Upper lobe of right lung (tissue), 1 donor: ENCODE measurements around the gene A1BG. TPM values are rescaled to one million over a fixed set of nuclear protein-coding genes. Genes with fewer than 3 reads are reported as not detected.

ENCODE experiments used
- ATAC-seq: fragments of 200-7000 bp; cut with Tn5 transposase; one replicate; pipeline ENCODE4 v1.9.1; 2020; ENCODE audit warnings: mild to moderate bottlenecking, moderate library complexity
- DNase-seq: peaks from one replicate; pipeline ENCODE4 v3.0.0-alpha.2; 2020
- H3K27ac ChIP-seq: fragments of 200-600 bp; one replicate; pipeline ENCODE4 v1.8.0; 2022
- H3K27me3 ChIP-seq: fragments of 200-600 bp; one replicate; pipeline ENCODE4 v1.8.0; 2022; ENCODE audit warnings: mild to moderate bottlenecking
- H3K36me3 ChIP-seq: fragments of 200-600 bp; one replicate; pipeline ENCODE4 v1.8.0; 2022
- H3K4me1 ChIP-seq: fragments of 200-600 bp; one replicate; pipeline ENCODE4 v1.8.0; 2022
- H3K4me3 ChIP-seq: fragments of 200-600 bp; one replicate; pipeline ENCODE4 v1.8.0; 2022; ENCODE audit warnings: mild to moderate bottlenecking
- H3K9me3 ChIP-seq: fragments of 200-600 bp; one replicate; pipeline ENCODE4 v1.8.0; 2022
- intact Hi-C: fragments of 100-400 bp; cut with DNase I; formaldehyde crosslinking; loops from one replicate; pipeline ENCODE4 v1.11.0; 2022
- long read RNA-seq: library from polyadenylated mRNA; unstranded; transcript quantifications from one replicate; pipeline ENCODE4 v2.0.0, GENCODE V29; 2021
- total RNA-seq: library from RNA; stranded (reverse); fragmentation: NEBNext Ultra II Directional; extraction: Animal tissue kit (Norgen Biotek cat#: 25700); gene quantifications from one replicate; pipeline ENCODE4 v1.2.1, GENCODE V29; 2021
- TF ChIP-seq, protein P1 (sequence below): fragments of 200-600 bp; IDR thresholded peaks from one replicate; pipeline ENCODE4 v1.8.0; 2022; ENCODE audit warnings: antibody characterized with exemption
- donor health status: DM: no; HTN: yes; CAD: no; lungs with severe emphysema.

The A1BG gene, protein sequence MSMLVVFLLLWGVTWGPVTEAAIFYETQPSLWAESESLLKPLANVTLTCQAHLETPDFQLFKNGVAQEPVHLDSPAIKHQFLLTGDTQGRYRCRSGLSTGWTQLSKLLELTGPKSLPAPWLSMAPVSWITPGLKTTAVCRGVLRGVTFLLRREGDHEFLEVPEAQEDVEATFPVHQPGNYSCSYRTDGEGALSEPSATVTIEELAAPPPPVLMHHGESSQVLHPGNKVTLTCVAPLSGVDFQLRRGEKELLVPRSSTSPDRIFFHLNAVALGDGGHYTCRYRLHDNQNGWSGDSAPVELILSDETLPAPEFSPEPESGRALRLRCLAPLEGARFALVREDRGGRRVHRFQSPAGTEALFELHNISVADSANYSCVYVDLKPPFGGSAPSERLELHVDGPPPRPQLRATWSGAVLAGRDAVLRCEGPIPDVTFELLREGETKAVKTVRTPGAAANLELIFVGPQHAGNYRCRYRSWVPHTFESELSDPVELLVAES
- 12.7 TPM for total RNA-seq
- long read RNA-seq: 0 reads

- DNase-seq (no peak), ATAC-seq (no peak)
- H3K27ac ChIP-seq: no peak within 1 kb of the TSS
- H3K36me3 ChIP-seq: no peaks in the 10 kb centered on the region
- no peak within 1 kb of the TSS for H3K4me3 ChIP-seq
- peaks cover 5% of the 10 kb centered on the region for H3K4me1 ChIP-seq
- intact Hi-C loops: no loop called here
- H3K27me3 ChIP-seq: peaks cover 18% of the 10 kb centered on the region
- no peaks in the 10 kb centered on the region for H3K9me3 ChIP-seq
- TF ChIP-seq, protein P1, sequence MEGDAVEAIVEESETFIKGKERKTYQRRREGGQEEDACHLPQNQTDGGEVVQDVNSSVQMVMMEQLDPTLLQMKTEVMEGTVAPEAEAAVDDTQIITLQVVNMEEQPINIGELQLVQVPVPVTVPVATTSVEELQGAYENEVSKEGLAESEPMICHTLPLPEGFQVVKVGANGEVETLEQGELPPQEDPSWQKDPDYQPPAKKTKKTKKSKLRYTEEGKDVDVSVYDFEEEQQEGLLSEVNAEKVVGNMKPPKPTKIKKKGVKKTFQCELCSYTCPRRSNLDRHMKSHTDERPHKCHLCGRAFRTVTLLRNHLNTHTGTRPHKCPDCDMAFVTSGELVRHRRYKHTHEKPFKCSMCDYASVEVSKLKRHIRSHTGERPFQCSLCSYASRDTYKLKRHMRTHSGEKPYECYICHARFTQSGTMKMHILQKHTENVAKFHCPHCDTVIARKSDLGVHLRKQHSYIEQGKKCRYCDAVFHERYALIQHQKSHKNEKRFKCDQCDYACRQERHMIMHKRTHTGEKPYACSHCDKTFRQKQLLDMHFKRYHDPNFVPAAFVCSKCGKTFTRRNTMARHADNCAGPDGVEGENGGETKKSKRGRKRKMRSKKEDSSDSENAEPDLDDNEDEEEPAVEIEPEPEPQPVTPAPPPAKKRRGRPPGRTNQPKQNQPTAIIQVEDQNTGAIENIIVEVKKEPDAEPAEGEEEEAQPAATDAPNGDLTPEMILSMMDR: no peak
Observed at GRCh38 chr19:58352760-58353671, at the start of gene A1BG. Gene A1BG (minus strand): TSS chr19:58353492. CDS start chr19:58353437, 55 bp downstream.

DNA sequence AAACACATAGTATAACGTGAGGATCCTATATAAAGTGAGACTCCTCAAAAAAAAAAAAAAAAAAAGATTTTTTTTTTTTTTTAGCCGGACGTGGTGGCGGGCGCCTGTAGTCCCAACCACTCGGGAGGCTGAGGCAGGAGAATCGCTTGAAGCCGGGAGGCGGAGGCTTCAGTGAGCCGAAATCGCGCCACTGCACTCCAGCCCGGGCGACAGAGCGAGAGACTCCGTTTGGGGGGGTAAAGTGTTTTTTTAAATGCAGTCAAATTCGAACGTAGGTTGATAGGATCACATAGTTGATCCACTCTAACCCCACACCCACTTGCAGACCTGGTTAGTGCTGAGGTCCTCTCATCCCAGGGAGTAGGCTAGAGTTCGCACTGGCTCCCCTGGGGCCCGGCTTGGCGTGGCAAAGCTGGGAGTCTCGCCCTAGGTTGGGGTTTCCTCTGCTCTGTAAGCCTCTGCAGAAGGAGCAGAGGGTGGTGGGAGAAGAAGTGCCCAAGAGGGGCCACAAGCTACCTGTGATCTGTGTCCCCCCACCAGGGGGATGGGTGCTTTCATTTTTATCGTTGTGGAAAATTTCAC is 48.6 kb upstream of the A1BG start:
- TF ChIP-seq, protein P1: no peak
- H3K4me3 ChIP-seq: peak overlapping the region; percentile 59

GRCh38 chr19:58400916-58401839 is 47.9 kb upstream of the A1BG start:
- H3K4me1 ChIP-seq: peaks cover 15% of the 10 kb centered on the region
- intact Hi-C loops: no loop called here
- ATAC-seq (peak; percentile 98), DNase-seq (peak; percentile 100)
- peak overlapping the region; percentile 59 for H3K4me3 ChIP-seq
- H3K36me3 ChIP-seq: no peaks in the 10 kb centered on the region
- H3K27ac ChIP-seq: peak overlapping the region; percentile 81
- peaks cover 11% of the 10 kb centered on the region for H3K27me3 ChIP-seq
- TF ChIP-seq, protein P1: no peak
- H3K9me3 ChIP-seq: no peaks in the 10 kb centered on the region

More for the DNA sequence above, 48.6 kb upstream of the A1BG start:
- Histone ChIP-seq H3K27ac (peak overlapping the region; percentile 81), H3K36me3 (no peaks in the 10 kb centered on the region), H3K4me1 (peaks cover 16% of the 10 kb centered on the region), H3K27me3 (peaks cover 7% of the 10 kb centered on the region), H3K9me3 (no peaks in the 10 kb centered on the region)
- ATAC-seq (no peak), DNase-seq (no peak)
- intact Hi-C loops: no loop called here

GRCh38 chr19:58400316-58400915 is 47.1 kb upstream of the A1BG start:
- Histone ChIP-seq H3K27ac (no peak overlapping the region), H3K4me1 (peaks cover 19% of the 10 kb centered on the region), H3K27me3 (peaks cover 11% of the 10 kb centered on the region), H3K9me3 (no peaks in the 10 kb centered on the region), H3K4me3 (peak overlapping the region; percentile 59), H3K36me3 (no peaks in the 10 kb centered on the region)
- intact Hi-C loops: no loop called here
- TF ChIP-seq, protein P1: no peak
- ATAC-seq (no peak), DNase-seq (peak; percentile 75)
